PC-3 (cell line): ENCODE results near the gene RGS7. TPM values are rescaled to one million over a fixed set of nuclear protein-coding genes. Genes with fewer than 3 reads are reported as not detected.

ENCODE experiments used
- ATAC-seq: fragments of 200-7000 bp; cut with Tn5 transposase; 2 replicates; pipeline ENCODE4 v1.9.1; 2020; ENCODE audit warnings: mild to moderate bottlenecking, moderate library complexity
- BruUV-seq: library from RNA; stranded (reverse); fragments of 400-500 nt; replicated peaks from 2 replicates; lab custom pipeline; 2021; lab: Mats Ljungman, UMichigan
- CTCF ChIA-PET: fragments of 300-600 bp; sonication (Branson Sonifier 250); formaldehyde crosslinking; loops from one replicate; lab custom pipeline; 2022; ENCODE audit warnings: antibody characterized with exemption; lab: Charles Lee
- POLR2A ChIA-PET: fragments of 300-600 bp; sonication (Branson Sonifier 250); formaldehyde crosslinking; loops from one replicate; lab custom pipeline; 2022; ENCODE audit warnings: antibody characterized with exemption; ENCODE audit not compliant: unreplicated experiment; lab: Charles Lee
- DNase-seq: peaks from one replicate; pipeline ENCODE4 v3.0.0-alpha.2; 2015
- H2AFZ ChIP-seq: fragments of 300-600 bp; sonication (generic); 2 replicates; pipeline ENCODE4 v1.6.0; 2016; ENCODE audit warnings: antibody characterized with exemption, low read length
- H3F3A ChIP-seq: fragments of 300-600 bp; sonication (generic); one replicate; pipeline ENCODE4 v1.6.0; 2017; ENCODE audit warnings: antibody characterized with exemption, low read length, control low read depth, mild to moderate bottlenecking; ENCODE audit not compliant: unreplicated experiment
- H3K27ac ChIP-seq: fragments of 300-600 bp; sonication (generic); 2 replicates; pipeline ENCODE4 v1.5.1; 2016; ENCODE audit warnings: mild to moderate bottlenecking, low read length
- H3K27me3 ChIP-seq: fragments of 300-600 bp; sonication (generic); 2 replicates; pipeline ENCODE4 v1.6.1; 2016; ENCODE audit warnings: low read length, mixed read lengths
- H3K36me3 ChIP-seq: fragments of 300-600 bp; sonication (generic); 2 replicates; pipeline ENCODE4 v1.6.1; 2016; ENCODE audit warnings: low read depth, mixed run types, low read length, mixed read lengths
- H3K4me1 ChIP-seq: fragments of 300-600 bp; sonication (generic); 2 replicates; pipeline ENCODE4 v1.5.1; 2016; ENCODE audit warnings: low read length; ENCODE audit not compliant: insufficient read depth
- H3K4me2 ChIP-seq: fragments of 300-600 bp; sonication (generic); 2 replicates; pipeline ENCODE4 v1.6.0; 2016; ENCODE audit warnings: low read length
- H3K4me3 ChIP-seq: fragments of 300-600 bp; sonication (generic); 2 replicates; pipeline ENCODE4 v1.5.1; 2016; ENCODE audit warnings: mild to moderate bottlenecking, low read length, mixed read lengths
- H3K79me2 ChIP-seq: fragments of 300-600 bp; sonication (generic); 2 replicates; pipeline ENCODE4 v1.6.1; 2017; ENCODE audit warnings: low read length, mixed read lengths
- H3K9ac ChIP-seq: fragments of 300-600 bp; sonication (generic); 2 replicates; pipeline ENCODE4 v1.6.0; 2016; ENCODE audit warnings: mild to moderate bottlenecking, low read length
- H3K9me2 ChIP-seq: fragments of 300-600 bp; sonication (generic); replicated peaks from 2 replicates; pipeline ENCODE4 v1.6.1; 2016; ENCODE audit warnings: mixed run types, low read length, mixed read lengths
- H3K9me3 ChIP-seq: fragments of 300-600 bp; sonication (generic); 2 replicates; pipeline ENCODE4 v1.6.1; 2016; ENCODE audit warnings: low read length, mixed read lengths
- H4K20me1 ChIP-seq: fragments of 300-600 bp; sonication (generic); 2 replicates; pipeline ENCODE4 v1.6.1; 2016; ENCODE audit warnings: low read length, mixed read lengths
- EZH2 ChIP-seq: fragments of 300-600 bp; sonication (generic); IDR thresholded peaks from one replicate; pipeline ENCODE4 v1.6.1; 2017; ENCODE audit warnings: antibody characterized with exemption, mild to moderate bottlenecking, low read length; ENCODE audit not compliant: unreplicated experiment
- EZH2phosphoT487 ChIP-seq: fragments of 300-600 bp; sonication (generic); IDR thresholded peaks from 2 replicates; pipeline ENCODE4 v1.6.1; 2018; ENCODE audit warnings: mild to moderate bottlenecking, antibody characterized with exemption, low read length, borderline replicate concordance
- intact Hi-C: fragments of 100-400 bp; cut with micrococcal nuclease; formaldehyde crosslinking; loops from 2 replicates; pipeline ENCODE4 v1.9.0; 2023
- total RNA-seq: library from RNA; depleted of rRNA; stranded (reverse); fragments of >200 nt; gene quantifications from 2 replicates; pipeline ENCODE4 v1.2.3, GENCODE V29; 2014
- TF ChIP-seq, protein P1 (sequence below): fragments of 300-600 bp; sonication (generic); conservative IDR thresholded peaks from 2 replicates; pipeline ENCODE4 v1.5.1; 2017; ENCODE audit warnings: antibody characterized with exemption, low read depth, mild to moderate bottlenecking, low read length

The RGS7 gene
- total RNA-seq, 1 experiment from 2014 or later: 0.15 TPM

DNA sequence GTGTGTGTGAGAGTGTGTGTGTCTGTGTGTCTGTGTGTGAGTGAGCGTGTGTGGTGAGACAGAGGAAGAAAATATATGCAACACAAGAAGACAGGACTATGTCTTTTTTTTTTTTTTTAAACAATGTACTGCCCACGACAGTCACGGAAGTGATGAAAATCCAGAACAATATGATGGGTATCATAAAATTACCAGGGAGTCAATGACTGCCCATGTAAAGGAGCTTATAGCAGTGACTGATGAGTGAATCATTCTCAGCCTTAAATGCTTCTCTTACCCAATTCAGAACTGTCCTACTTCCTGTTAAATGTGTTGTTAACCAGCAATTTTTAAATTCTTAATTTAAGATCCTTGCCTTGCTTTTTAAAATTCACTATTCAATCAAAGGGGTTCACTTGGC is 46.6 kb downstream of the RGS7 start:
- no TSS peak for BruUV-seq
- Histone ChIP-seq H3K27me3 (no peaks in the 10 kb centered on the region; the same call in 1 of the 2 replicates), H2AFZ (0 out of 2 replicates have a peak overlapping the region, but pooled peaks have one; percentile 1), H3K4me1 (peaks cover 14% of the 10 kb centered on the region), H3K9me2 (no peaks in the 10 kb centered on the region), H3F3A (no peaks in the 10 kb centered on the region), H3K36me3 (no peaks in the 10 kb centered on the region), H3K4me3 (no peak overlapping the region), H3K79me2 (no peaks in the 10 kb centered on the region), H3K9ac (no peak overlapping the region), H3K27ac (no peak overlapping the region), H4K20me1 (no peaks in the 10 kb centered on the region), H3K9me3 (no peaks in the 10 kb centered on the region), H3K4me2 (peak overlapping the region; percentile 40)
- ATAC-seq: peak; percentile 96
- intact Hi-C loops: loop anchor here (5.0 kb wide), 1 partner anchor 192 kb away; no protein-coding TSS in a partner anchor
- CTCF ChIA-PET: interaction anchor here (1.1 kb wide), 1 partner anchor 175 kb away, joined by 4 read pairs; no protein-coding TSS in a partner anchor
- TF ChIP-seq, protein P1, sequence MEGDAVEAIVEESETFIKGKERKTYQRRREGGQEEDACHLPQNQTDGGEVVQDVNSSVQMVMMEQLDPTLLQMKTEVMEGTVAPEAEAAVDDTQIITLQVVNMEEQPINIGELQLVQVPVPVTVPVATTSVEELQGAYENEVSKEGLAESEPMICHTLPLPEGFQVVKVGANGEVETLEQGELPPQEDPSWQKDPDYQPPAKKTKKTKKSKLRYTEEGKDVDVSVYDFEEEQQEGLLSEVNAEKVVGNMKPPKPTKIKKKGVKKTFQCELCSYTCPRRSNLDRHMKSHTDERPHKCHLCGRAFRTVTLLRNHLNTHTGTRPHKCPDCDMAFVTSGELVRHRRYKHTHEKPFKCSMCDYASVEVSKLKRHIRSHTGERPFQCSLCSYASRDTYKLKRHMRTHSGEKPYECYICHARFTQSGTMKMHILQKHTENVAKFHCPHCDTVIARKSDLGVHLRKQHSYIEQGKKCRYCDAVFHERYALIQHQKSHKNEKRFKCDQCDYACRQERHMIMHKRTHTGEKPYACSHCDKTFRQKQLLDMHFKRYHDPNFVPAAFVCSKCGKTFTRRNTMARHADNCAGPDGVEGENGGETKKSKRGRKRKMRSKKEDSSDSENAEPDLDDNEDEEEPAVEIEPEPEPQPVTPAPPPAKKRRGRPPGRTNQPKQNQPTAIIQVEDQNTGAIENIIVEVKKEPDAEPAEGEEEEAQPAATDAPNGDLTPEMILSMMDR: no peak
- TF ChIP-seq EZH2phosphoT487: no peak
- TF ChIP-seq EZH2: no peak
- POLR2A ChIA-PET: no interaction called here
- DNase-seq: peak; percentile 94

DNA sequence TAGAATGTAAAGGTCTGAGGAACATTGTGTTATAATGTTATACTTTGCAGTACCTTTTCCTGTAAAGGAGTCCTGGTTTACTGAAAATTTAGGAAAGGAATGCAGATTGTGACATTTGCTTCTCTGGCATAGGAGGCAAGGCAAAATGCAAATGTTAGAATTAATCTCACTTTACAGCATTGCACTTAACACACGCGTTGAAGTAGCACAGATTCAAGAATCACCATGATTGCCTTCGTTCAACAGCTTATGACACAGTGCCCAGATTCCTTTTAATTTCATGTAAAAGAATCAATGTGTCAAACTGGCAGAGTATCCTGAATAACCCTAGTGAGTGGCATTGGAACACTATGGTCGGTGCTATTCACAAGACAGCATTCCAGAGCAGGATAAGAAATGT is 47.4 kb downstream of the RGS7 start:
- no peaks in the 10 kb centered on the region; the same call in 1 of the 2 replicates for H3K27me3 ChIP-seq
- peaks cover 4% of the 10 kb centered on the region; the same call in 1 of the 2 replicates for H3K9me3 ChIP-seq
- H3K4me1 ChIP-seq: peaks cover 14% of the 10 kb centered on the region
- H3K36me3 ChIP-seq: no peaks in the 10 kb centered on the region
- peak overlapping the region; percentile 33; the same call in 1 of the 2 replicates for H3K4me2 ChIP-seq
- no peaks in the 10 kb centered on the region for H3F3A ChIP-seq
- H3K4me3 ChIP-seq: no peak overlapping the region
- no peak overlapping the region for H3K9ac ChIP-seq
- POLR2A ChIA-PET: interaction anchor here (0.7 kb wide), 1 partner anchor 209 kb away, joined by 4 read pairs; no protein-coding TSS in a partner anchor
- BruUV-seq: no TSS peak
- TF ChIP-seq EZH2phosphoT487: no peak
- TF ChIP-seq, protein P1: no peak
- TF ChIP-seq EZH2: no peak
- intact Hi-C loops: loop anchor here (5.0 kb wide), 1 partner anchor 193 kb away; no protein-coding TSS in a partner anchor
- no peak for ATAC-seq
- H4K20me1 ChIP-seq: no peaks in the 10 kb centered on the region
- no peak overlapping the region for H3K27ac ChIP-seq
- no peak for DNase-seq
- no peaks in the 10 kb centered on the region for H3K9me2 ChIP-seq
- H2AFZ ChIP-seq: no peak overlapping the region
- H3K79me2 ChIP-seq: no peaks in the 10 kb centered on the region
- CTCF ChIA-PET: no interaction called here

- Histone ChIP-seq H3K4me3 (no peak overlapping the region), H3K9me2 (no peaks in the 10 kb centered on the region), H3K4me1 (peaks cover 14% of the 10 kb centered on the region), H3K27ac (no peak overlapping the region), H4K20me1 (no peaks in the 10 kb centered on the region), H3K9me3 (peaks cover 12% of the 10 kb centered on the region; the same call in 1 of the 2 replicates), H3K4me2 (no peak overlapping the region), H3K79me2 (no peaks in the 10 kb centered on the region), H3K9ac (no peak overlapping the region), H2AFZ (no peak overlapping the region), H3F3A (no peaks in the 10 kb centered on the region), H3K27me3 (no peaks in the 10 kb centered on the region; the same call in 1 of the 2 replicates), H3K36me3 (no peaks in the 10 kb centered on the region)
- intact Hi-C loops: no loop called here
- TF ChIP-seq, protein P1: no peak
- TF ChIP-seq EZH2 (no peak), EZH2phosphoT487 (no peak)
- POLR2A ChIA-PET: no interaction called here
- CTCF ChIA-PET: no interaction called here
- ATAC-seq: no peak
- DNase-seq: no peak
- BruUV-seq: no TSS peak
These were observed 48.5 kb downstream of the RGS7 start for GRCh38 chr1:241308471-241308870.
